ENCODE results near the gene BANF2.

- TF ChIP-seq ZNF274 (IDR thresholded peaks at IDR 0.05; ENCODE audit: low read depth, low read length) = no peak
- no peak for TF ChIP-seq SUZ12 (IDR thresholded peaks at IDR 0.05; ENCODE audit: extremely low read depth, insufficient read depth, insufficient read length)
- TF ChIP-seq YY1 (IDR thresholded peaks at IDR 0.05; ENCODE audit: insufficient read depth, insufficient read length) = no peak
These were observed 12.4 kb downstream of the BANF2 start for GRCh38 chr20:17712201-17712600.
